ENCODE data around the gene ALAS1. TPM values are rescaled to one million over a fixed set of nuclear protein-coding genes. Genes with fewer than 3 reads are reported as not detected.
A peak's percentile ranks its signal among the peaks of the same experiment; 100 is the strongest.

ALAS1 gene
- total and polyA plus RNA-seq, 9 of the 15 experiments (the other 6 are each of a cell fraction or from before 2014, with no cell fraction given) = 21.4 to 49.5 (median 34.4) TPM

- Histone ChIP-seq H3K9me3 (replicated peaks; ENCODE audit: control insufficient read depth, insufficient read depth, low read depth, low read length) (no peaks in the 10 kb centered on the region), H3K9ac (ENCODE audit: insufficient read depth in 1 of 2, low read depth in 2 of 2, low read length in 2 of 2) (peak overlapping the region in 1 of 2 experiments; percentile 58; a peak in 1 of 4 replicates), H3K79me2 (ENCODE audit: control insufficient read depth, insufficient read depth, low read length) (no peaks in the 10 kb centered on the region), H2AFZ (ENCODE audit: low read depth, low read length) (no peak overlapping the region), H3K9me1 (ENCODE audit: control insufficient read depth, insufficient read depth, low read length) (no peaks in the 10 kb centered on the region), H3K4me3 (no peak overlapping the region), H3K4me2 (ENCODE audit: insufficient read depth, low read length) (no peak overlapping the region), H3K36me3 (ENCODE audit: control insufficient read depth, insufficient read depth, low read length) (no peaks in the 10 kb centered on the region; the same call in 2 of the 3 replicates), H3K27me3 (ENCODE audit: control insufficient read depth in 2 of 2, insufficient read depth in 2 of 2, low read length in 2 of 2) (no peaks in the 10 kb centered on the region), H3K4me1 (replicated peaks in 1 of 2; ENCODE audit: control insufficient read depth in 2 of 2, insufficient read depth in 2 of 2, low read length in 2 of 2) (peaks cover 31 to 56% of the 10 kb centered on the region in 2 experiments), H4K20me1 (replicated peaks; ENCODE audit: control insufficient read depth, insufficient read depth, low read length) (no peaks in the 10 kb centered on the region), H3K27ac (ENCODE audit: extremely low read depth, low read depth, low read length) (no peak overlapping the region)
- no peak for FAIRE-seq
- 76% methylated on average over 12 of the region's 27 CpGs for WGBS (ENCODE audit: insufficient coverage, low coverage, missing lambda C conversion rate)
- BruUV-seq (replicated peaks) = no TSS peak
- intact Hi-C loops (cut with micrococcal nuclease) = loop anchor here (5.0 kb wide), 3 partner anchors 166 to 226 kb away; partner anchors contain the start of gene SEMA3G
- ChIA-PET CTCF (ENCODE audit: low intra/inter-chr PET ratio) (interaction anchor here (1.0 kb wide), 1 partner anchor 165 kb away, joined by 3 read pairs; no protein-coding TSS in a partner anchor), POLR2A (interaction anchor here (0.8 to 1.8 kb wide), 6 partner anchors 13 to 233 kb away, joined by 3 to 7 read pairs (median 4); partner anchors contain the start of genes GLYCTK and TNNC1)
- DNase-seq (ENCODE audit: extremely low read depth in 1 of 4, low spot score in 3 of 4) = no peak
- in situ Hi-C loops (cut with MboI) = no loop called here
- ATAC-seq = no peak
- no peak for TF ChIP-seq ZKSCAN3 (CRISPR knock-in tag; IDR thresholded peaks at IDR 0.05)
- TF ChIP-seq ZNF197 (CRISPR knock-in tag; IDR thresholded peaks at IDR 0.05; ENCODE audit: low read depth) = no peak
- TF ChIP-seq CCAR2 (IDR thresholded peaks at IDR 0.05; ENCODE audit: low read depth, low read length) = no peak
- TF ChIP-seq CREB1 (IDR thresholded peaks at IDR 0.05) = no peak
- TF ChIP-seq CREB1 (CRISPR knock-in tag; IDR thresholded peaks at IDR 0.05) = no peak
- 0 out of 2 replicates have a peak, but pooled peaks have one; percentile 32 for TF ChIP-seq ZBTB33 (CRISPR knock-in tag; IDR thresholded peaks at IDR 0.05)
Observed at GRCh38 chr3:52221141-52221562, 23.2 kb downstream of the ALAS1 start.

All from K562 (cell line).